GM12891 (cell line): Measurements from ENCODE around the gene RNFT2.
"Not testable (repeated sequence)": the region's sequence is repeated elsewhere in the genome, so short reads cannot be mapped to it uniquely, and the experiment has no call there.

ENCODE experiments used
- DNase-seq: peaks from one replicate; pipeline ENCODE4 v3.0.0; 2011; ENCODE audit warnings: low spot score; ENCODE audit not compliant: insufficient read length
- FAIRE-seq: peaks from 2 replicates; lab custom pipeline; 2011; peaks lifted over from hg19 to GRCh38; lab: Jason Lieb, UNC
- PAX5 ChIP-seq: IDR thresholded peaks from 2 replicates; pipeline ENCODE4 v1.6.1; 2011; ENCODE audit warnings: low read length, moderate library complexity, mild to moderate bottlenecking; ENCODE audit not compliant: insufficient read depth, severe bottlenecking
- POLR2A ChIP-seq: IDR thresholded peaks from 2 replicates; pipeline ENCODE4 v1.6.1; 2011; ENCODE audit warnings: low read depth, low read length, control low read depth
- POLR2AphosphoS5 ChIP-seq: IDR thresholded peaks from 2 replicates; pipeline ENCODE4 v1.6.1; 2011; ENCODE audit warnings: low read depth, low read length, control low read depth
- POU2F2 ChIP-seq: IDR thresholded peaks from 2 replicates; pipeline ENCODE4 v1.6.1; 2011; ENCODE audit warnings: low read depth, mild to moderate bottlenecking, control low read depth, low read length, moderate library complexity
- SPI1 ChIP-seq: IDR thresholded peaks from 2 replicates; pipeline ENCODE4 v1.6.1; 2011; ENCODE audit warnings: low read depth, low read length, control low read depth
- TAF1 ChIP-seq: IDR thresholded peaks from 2 replicates; pipeline ENCODE4 v1.6.1; 2011; ENCODE audit warnings: low read depth, low read length, control low read depth

RNFT2 gene

DNA sequence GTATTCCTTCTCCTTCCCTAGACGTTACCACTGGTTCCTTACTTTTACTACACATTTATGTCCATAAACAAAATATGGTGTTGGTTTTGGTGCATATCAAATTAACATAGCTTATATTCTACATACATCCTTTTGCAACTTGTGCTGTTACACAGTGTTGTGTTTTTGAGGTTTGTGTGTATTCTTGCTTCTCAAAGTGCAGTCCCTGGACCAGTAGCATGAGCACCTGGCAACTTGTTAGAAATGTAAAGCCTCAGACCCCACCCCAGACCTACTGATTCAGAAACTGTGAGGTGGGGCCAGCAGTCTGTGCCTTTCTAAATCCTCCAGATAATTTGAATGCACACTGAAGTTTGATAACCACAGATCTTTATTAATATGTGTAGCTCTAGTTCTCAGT is 65.9 kb downstream of the RNFT2 start:
- DNase-seq (no peak), FAIRE-seq (no peak)
- TF ChIP-seq PAX5: no peak
- no peak for TF ChIP-seq POU2F2
- TF ChIP-seq TAF1: no peak
- TF ChIP-seq SPI1: no peak
- TF ChIP-seq POLR2A: no peak
- no peak for TF ChIP-seq POLR2AphosphoS5

DNA sequence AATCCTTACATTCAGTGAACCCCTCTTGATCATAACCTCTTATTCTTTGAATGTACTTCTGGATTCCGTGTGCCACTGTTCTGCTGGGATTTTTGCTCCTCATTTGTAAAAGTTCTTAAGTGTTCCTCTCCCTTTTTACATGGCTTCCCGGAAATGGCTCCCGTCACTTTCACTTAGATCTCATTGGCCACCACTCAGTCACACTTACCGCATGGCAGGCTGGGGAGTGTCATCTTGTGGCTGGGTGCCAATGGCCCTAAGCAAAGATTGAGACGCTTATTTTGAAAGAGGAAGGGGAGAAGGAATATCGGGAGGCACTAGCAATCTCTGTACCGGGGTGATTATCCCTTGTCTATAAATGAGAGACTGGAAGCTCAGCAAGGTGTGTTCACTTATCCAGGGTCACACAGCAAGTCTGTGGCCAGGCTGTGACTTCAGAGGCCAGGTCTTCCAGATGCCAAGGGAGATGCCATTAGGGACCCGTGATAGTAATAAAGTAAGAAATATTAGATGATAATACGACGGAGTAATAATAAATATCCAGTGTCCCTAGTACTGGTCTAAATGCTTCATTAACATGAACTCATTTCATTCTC is 68.8 kb downstream of the RNFT2 start:
- FAIRE-seq (no peak), DNase-seq (no peak)
- TF ChIP-seq SPI1 (no peak), POU2F2 (no peak), PAX5 (no peak), POLR2AphosphoS5 (no peak), POLR2A (no peak), TAF1 (no peak)

DNA sequence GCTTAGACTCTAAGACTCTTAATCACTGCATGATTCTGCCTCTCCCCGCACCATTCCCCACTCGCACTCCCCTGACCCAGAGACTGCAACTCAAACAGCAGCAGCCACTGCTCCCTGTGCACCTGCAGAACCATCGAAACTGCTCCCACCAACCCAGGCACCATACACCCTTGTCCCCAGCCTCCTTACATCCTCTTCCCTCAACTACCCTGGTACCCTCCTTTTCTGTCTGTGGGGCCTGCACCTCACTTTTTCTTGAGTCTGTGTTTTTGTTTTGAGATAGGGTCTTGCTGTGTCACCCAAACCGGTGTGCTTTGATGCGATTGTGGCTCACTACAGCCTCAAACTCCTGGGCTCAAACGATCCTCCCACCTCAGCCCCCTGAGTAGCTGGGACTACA is 69.4 kb downstream of the RNFT2 start:
- no peak for FAIRE-seq
- TF ChIP-seq TAF1 (no peak), PAX5 (no peak), POU2F2 (no peak), POLR2A (no peak), SPI1 (no peak), POLR2AphosphoS5 (no peak)
- DNase-seq: no peak

DNA sequence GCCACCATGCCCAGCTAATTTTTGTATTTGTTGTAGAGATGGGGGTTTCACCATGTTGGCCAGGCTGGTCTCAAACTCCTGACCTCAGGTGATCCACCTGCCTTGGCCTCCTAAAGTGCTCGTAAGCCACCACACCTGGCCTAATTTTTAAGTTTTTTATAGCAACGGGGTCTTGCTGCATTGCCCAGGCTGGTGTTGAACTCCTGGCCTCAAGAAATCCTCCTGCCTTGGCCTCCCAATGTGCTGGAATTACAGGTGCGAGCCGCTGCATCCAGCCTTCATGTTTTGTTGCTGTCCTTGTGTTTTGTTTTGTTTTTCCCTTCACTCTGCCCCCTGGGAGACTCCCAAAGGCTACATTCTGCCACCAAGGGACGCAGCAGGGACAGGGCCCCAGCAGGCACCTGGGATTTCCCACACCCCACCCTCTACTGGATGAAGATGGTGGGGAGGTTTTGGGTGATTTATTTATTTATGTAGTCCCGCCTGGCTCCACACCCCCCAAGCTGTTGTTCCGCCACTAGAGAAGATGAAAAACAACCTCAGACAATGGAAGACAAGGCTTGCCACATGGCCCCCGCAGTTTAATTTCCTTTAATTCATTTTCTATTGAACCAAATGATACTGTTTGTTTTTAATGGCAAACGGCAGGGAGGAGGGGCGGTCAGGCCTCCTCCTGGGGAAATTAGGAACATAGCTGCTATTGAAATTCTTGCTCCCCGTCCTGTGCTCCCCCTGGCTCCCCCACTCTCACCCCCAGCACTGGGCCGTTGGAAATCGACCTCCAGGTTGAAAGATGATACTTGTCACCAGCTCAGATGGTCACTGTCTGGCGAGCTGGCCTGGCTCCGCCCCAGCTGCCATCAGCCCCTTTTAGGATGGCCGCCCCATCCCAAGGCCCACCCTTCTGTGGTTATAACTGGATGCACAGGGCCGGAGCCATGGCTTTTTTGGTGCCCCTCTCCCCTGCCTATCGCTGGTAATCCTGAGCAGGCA is 70.3 kb downstream of the RNFT2 start:
- DNase-seq (no peak), FAIRE-seq (no peak)
- TF ChIP-seq POU2F2: no peak
- no peak for TF ChIP-seq POLR2AphosphoS5
- TF ChIP-seq POLR2A: no peak
- no peak for TF ChIP-seq PAX5
- TF ChIP-seq SPI1: no peak
- no peak for TF ChIP-seq TAF1

DNA sequence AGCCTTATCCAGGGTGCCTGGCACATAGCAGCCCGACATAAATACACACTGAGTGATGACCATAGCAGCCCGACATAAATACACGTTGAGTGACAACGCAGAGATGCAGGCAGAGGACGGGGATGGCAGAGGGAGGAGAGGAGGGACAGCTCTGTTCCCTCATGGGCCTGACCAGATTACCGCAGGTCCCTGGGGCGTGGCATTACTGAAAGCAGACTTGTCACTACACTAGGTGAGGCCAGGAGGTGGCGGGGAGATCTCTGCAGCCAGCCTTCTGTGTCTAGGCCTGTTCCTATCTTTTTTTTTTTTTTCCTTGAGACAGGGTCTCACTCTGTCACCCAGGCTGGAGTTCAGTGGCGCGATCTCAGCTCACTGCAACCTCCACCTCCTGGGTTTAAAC is 74.1 kb downstream of the RNFT2 start:
- no peak for FAIRE-seq
- TF ChIP-seq SPI1 (no peak), PAX5 (no peak), POLR2A (no peak), TAF1 (no peak), POU2F2 (no peak), POLR2AphosphoS5 (no peak)

DNA sequence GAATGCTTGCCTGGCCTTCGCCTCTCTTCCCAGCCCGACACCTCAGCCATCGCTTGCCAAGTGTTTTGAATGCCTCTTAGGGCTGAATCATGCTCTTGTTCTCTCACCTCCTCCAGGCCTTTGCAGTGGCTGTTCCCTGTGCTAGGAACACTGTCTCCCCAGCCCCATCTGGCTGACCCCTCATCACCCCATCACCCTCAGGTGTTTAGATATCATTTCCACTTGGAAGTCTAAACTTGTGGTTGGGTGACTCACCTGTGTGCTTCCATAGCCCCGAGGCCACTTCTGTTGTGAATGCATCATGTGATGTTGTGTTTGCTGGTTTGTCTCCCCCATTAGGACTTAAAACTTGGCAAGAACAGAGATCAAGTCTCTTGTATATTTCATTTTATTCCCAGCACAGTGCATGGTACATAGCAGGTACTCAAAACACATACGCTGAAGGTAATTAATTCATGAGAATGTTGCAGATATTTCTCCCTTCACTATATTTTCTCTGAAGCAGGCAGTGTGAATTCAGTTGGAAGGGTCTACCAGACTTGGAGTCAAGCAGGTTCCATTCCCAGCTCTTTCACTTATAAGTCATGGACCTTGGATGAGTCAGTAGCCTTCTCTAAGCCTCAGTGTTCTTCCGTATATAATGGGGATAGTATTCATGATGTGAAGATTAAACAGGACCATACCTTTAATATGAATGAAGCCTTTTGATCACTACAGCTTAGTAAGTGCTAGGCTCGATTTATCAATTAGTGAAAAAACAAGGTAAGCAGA is 75.3 kb downstream of the RNFT2 start:
- TF ChIP-seq POLR2AphosphoS5 (no peak), POU2F2 (no peak)
- DNase-seq: no peak
- no peak for FAIRE-seq

More for the DNA sequence above, 74.1 kb downstream of the RNFT2 start:
- DNase-seq: no peak

DNA sequence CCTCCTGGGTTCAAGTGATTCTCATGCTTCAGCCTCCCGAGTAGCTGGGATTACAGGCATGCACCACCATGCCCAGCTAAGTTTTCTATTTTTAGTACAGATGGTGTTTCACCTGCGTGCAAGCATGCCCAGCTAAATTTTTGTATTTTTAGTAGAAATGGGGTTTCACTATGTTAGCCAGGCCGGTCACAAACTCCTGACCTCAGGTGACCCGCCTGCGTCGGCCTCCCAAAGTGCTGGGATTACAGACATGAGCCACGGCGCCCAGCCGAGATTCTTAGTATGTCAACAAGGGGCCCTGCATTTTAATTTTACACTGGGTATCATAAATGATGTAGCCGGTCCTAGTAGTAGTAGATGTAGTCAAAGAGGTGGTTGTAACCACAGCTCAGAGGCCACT is 76.7 kb downstream of the RNFT2 start:
- not testable (repeated sequence) for DNase-seq, FAIRE-seq

DNA sequence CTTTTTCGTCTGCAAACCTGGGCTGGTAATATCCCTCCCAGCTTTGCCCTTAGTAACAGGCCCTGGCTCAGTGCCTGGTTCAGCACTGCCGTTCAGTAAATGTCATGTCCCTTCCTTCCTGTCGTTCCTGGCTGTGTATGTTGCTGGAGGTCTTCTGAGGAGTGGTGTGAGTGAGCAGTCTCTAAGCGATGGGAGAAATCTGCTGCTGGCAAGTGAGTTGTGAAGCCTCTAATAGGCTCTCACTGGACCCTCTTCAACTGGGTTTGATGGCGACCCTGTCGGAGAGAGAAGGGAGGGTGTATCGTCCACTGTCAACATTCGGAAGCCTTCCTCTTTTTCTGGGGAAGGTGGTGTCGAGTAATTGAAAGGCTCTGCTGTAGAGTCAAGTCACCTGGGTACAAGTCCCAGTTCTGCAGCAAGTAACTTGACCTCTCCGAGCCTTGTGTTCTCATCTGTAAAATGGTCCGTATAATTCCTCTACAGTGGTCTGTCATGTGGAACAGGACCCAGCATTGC is 80.3 kb downstream of the RNFT2 start:
- TF ChIP-seq TAF1: no peak
- no peak for TF ChIP-seq POLR2A
- peak; percentile 64 for TF ChIP-seq SPI1
- DNase-seq (no peak), FAIRE-seq (peak; percentile 80)

DNA sequence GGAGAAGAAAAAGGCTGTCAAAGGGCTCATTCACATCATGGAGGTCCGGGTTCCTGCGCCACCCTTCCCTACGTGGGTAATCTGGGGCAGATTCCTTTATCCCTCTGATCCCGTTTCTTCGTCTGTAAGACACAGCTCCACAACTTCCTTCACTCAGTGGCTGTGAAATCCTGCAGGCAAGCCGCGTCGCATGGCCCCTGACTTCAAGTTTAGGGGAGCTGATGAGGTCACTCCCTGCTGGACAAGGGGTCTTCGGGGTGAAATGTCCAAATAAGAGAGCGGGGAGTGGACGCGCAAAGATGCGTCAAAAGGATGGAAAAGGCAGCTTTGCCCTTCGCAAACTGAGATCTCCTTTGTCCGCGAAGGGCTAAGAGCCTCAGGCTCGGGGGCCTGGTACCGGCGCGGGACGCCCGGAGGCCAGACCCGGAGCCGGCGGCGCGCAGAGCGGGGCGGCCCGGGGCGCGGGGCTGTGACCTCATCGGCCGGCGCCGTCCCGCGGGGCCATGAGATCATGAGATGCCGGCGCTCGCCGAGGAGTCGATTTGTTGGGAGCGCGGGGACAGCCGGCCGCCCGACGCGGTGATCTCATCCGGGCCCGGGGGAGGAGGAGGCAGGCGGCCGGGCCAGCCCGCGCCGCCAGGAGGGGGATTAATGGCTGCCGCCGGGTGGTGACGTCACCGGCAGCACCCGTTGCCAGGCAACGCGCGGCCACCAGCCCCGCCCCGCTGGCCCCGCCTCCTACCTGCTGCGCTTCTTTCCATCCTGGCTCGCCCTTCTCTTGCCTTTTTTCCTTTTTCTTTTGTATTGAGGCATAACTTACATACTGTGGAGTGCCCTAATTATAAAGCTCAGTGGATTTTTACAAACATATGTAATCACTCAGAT is 81.1 kb downstream of the RNFT2 start:
- TF ChIP-seq POLR2AphosphoS5 (peak; percentile 71; the same call in 1 of the 2 replicates), POLR2A (peak; percentile 54), TAF1 (no peak)
- DNase-seq (peak; percentile 94), FAIRE-seq (peak; percentile 95)
